DMS79 (cell line): ENCODE results near the gene NDUFS6.
"Not testable (repeated sequence)": the region's sequence is repeated elsewhere in the genome, so short reads cannot be mapped to it uniquely, and the experiment has no call there.

Experiments used
- DNase-seq: peaks from one replicate; lab custom pipeline; 2025; lab: John Stamatoyannopoulos, UW

Gene NDUFS6

GRCh38 chr5:1834022-1834551 lies 32.9 kb downstream of the NDUFS6 start:
- DNase-seq: no peak

- no peak for DNase-seq
Measured at GRCh38 chr5:1834721-1835429, 33.7 kb downstream of the NDUFS6 start.

- DNase-seq: no peak
Measured at GRCh38 chr5:1835431-1835830, 34.2 kb downstream of the NDUFS6 start.

GRCh38 chr5:1836176-1836890 lies 35.1 kb downstream of the NDUFS6 start:
- DNase-seq: no peak

- no peak for DNase-seq
Measured at GRCh38 chr5:1836891-1837880, 36.0 kb downstream of the NDUFS6 start.

- no peak for DNase-seq
Measured at GRCh38 chr5:1838013-1838412, 36.8 kb downstream of the NDUFS6 start.

- DNase-seq: no peak
Measured at GRCh38 chr5:1840071-1840547, 38.9 kb downstream of the NDUFS6 start.

- no peak for DNase-seq
Measured at GRCh38 chr5:1840741-1841521, 39.7 kb downstream of the NDUFS6 start.

- no peak for DNase-seq
Measured at GRCh38 chr5:1842004-1842819, 41.0 kb downstream of the NDUFS6 start.

- not testable (repeated sequence) for DNase-seq
Measured at GRCh38 chr5:1843761-1844160, 42.6 kb downstream of the NDUFS6 start.

GRCh38 chr5:1844708-1845436 lies 43.7 kb downstream of the NDUFS6 start:
- no peak for DNase-seq

GRCh38 chr5:1845696-1846095 lies 44.5 kb downstream of the NDUFS6 start:
- no peak for DNase-seq

- DNase-seq: no peak
Measured at GRCh38 chr5:1846583-1846982, 45.4 kb downstream of the NDUFS6 start.

GRCh38 chr5:1847056-1847455 lies 45.8 kb downstream of the NDUFS6 start:
- DNase-seq: no peak

GRCh38 chr5:1847611-1848010 lies 46.4 kb downstream of the NDUFS6 start:
- no peak for DNase-seq

GRCh38 chr5:1850324-1851154 lies 49.3 kb downstream of the NDUFS6 start:
- DNase-seq: no peak

GRCh38 chr5:1851290-1851934 lies 50.2 kb downstream of the NDUFS6 start:
- DNase-seq: peak; percentile 84

- DNase-seq: no peak
Measured at GRCh38 chr5:1852324-1852947, 51.2 kb downstream of the NDUFS6 start.
